ENCODE measurements around the gene CBX1. TPM values are rescaled to one million over a fixed set of nuclear protein-coding genes. Genes with fewer than 3 reads are reported as not detected.
"Not testable (repeated sequence)": the region's sequence is repeated elsewhere in the genome, so short reads cannot be mapped to it uniquely, and the experiment has no call there.

The CBX1 gene
- total and polyA plus RNA-seq, 4 donors: 3.4 to 11.6 (median 9.6) TPM

GRCh38 chr17:48036693-48037035, 64.6 kb downstream of the CBX1 start:
- TF ChIP-seq TAF1 (conservative IDR thresholded peaks at IDR 0.05) (no peak), NR2F2 (IDR thresholded peaks at IDR 0.05) (no peak), RAD21 (IDR thresholded peaks at IDR 0.05) (no peak), GABPA (IDR thresholded peaks at IDR 0.05 in 1 of 2, conservative IDR thresholded peaks at IDR 0.05 in 1 of 2) (no peak), HNF4G (IDR thresholded peaks at IDR 0.05) (no peak), ZBTB33 (IDR thresholded peaks at IDR 0.05) (no peak), FOXA2 (IDR thresholded peaks at IDR 0.05) (no peak), EGR1 (IDR thresholded peaks at IDR 0.05; ENCODE audit: low read depth in 2 of 2) (no peak), ATF3 (IDR thresholded peaks at IDR 0.05) (no peak), HNF4A (conservative IDR thresholded peaks at IDR 0.05) (no peak), FOXA1 (IDR thresholded peaks at IDR 0.05) (no peak)
- TF ChIP-seq, protein P1, sequence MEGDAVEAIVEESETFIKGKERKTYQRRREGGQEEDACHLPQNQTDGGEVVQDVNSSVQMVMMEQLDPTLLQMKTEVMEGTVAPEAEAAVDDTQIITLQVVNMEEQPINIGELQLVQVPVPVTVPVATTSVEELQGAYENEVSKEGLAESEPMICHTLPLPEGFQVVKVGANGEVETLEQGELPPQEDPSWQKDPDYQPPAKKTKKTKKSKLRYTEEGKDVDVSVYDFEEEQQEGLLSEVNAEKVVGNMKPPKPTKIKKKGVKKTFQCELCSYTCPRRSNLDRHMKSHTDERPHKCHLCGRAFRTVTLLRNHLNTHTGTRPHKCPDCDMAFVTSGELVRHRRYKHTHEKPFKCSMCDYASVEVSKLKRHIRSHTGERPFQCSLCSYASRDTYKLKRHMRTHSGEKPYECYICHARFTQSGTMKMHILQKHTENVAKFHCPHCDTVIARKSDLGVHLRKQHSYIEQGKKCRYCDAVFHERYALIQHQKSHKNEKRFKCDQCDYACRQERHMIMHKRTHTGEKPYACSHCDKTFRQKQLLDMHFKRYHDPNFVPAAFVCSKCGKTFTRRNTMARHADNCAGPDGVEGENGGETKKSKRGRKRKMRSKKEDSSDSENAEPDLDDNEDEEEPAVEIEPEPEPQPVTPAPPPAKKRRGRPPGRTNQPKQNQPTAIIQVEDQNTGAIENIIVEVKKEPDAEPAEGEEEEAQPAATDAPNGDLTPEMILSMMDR (IDR thresholded peaks at IDR 0.05; ENCODE audit: low read depth, low read length, missing input control): no peak
- Histone ChIP-seq H3K9me3 (ENCODE audit: control insufficient read depth in 4 of 4, low read length in 3 of 4) (no peaks in the 10 kb centered on the region), H3K27me3 (ENCODE audit: control insufficient read depth in 4 of 4, insufficient read depth in 4 of 4, low read length in 3 of 4) (no peaks in the 10 kb centered on the region), H3K4me1 (ENCODE audit: control insufficient read depth in 4 of 4, insufficient read depth in 4 of 4, low read length in 3 of 4) (peaks cover 0 to 12% (median 7%) of the 10 kb centered on the region in 4 donors), H3K36me3 (ENCODE audit: control insufficient read depth in 4 of 4, insufficient read depth in 3 of 4, low read depth in 1 of 4, low read length in 3 of 4) (no peaks in the 10 kb centered on the region), H3K27ac (ENCODE audit: low read depth in 1 of 2, low read length in 2 of 2) (no peak overlapping the region), H3K9ac (ENCODE audit: low read depth in 1 of 2, low read length in 2 of 2) (no peak overlapping the region), H3K4me3 (ENCODE audit: low read depth in 1 of 3, low read length in 3 of 3) (peak overlapping the region in 2 of 3 donors; percentile 60 to 67)
- 53% methylated on average over 6 of the region's 6 CpGs for WGBS
- no peak for DNase-seq (ENCODE audit: low spot score)

- 92% methylated on average over 12 of the region's 12 CpGs for WGBS
- H3K4me1 ChIP-seq (ENCODE audit: control insufficient read depth in 4 of 4, insufficient read depth in 4 of 4, low read length in 3 of 4): peaks cover 0 to 12% (median 7%) of the 10 kb centered on the region in 4 donors
- not testable (repeated sequence) for H3K9me3 ChIP-seq (ENCODE audit: control insufficient read depth in 4 of 4, low read length in 3 of 4); H3K9ac ChIP-seq (ENCODE audit: low read depth in 1 of 2, low read length in 2 of 2); H3K4me3 ChIP-seq (ENCODE audit: low read depth in 1 of 3, low read length in 3 of 3); DNase-seq (ENCODE audit: low spot score); H3K36me3 ChIP-seq (ENCODE audit: control insufficient read depth in 4 of 4, insufficient read depth in 3 of 4, low read depth in 1 of 4, low read length in 3 of 4); H3K27me3 ChIP-seq (ENCODE audit: control insufficient read depth in 4 of 4, insufficient read depth in 4 of 4, low read length in 3 of 4); H3K27ac ChIP-seq (ENCODE audit: low read depth in 1 of 2, low read length in 2 of 2)
These were observed 66.5 kb downstream of the CBX1 start for GRCh38 chr17:48034734-48035133.

- Histone ChIP-seq H3K36me3 (ENCODE audit: control insufficient read depth in 4 of 4, insufficient read depth in 3 of 4, low read depth in 1 of 4, low read length in 3 of 4) (no peaks in the 10 kb centered on the region), H3K4me1 (ENCODE audit: control insufficient read depth in 4 of 4, insufficient read depth in 4 of 4, low read length in 3 of 4) (peaks cover 0 to 6% (median 5%) of the 10 kb centered on the region in 4 donors), H3K27ac (ENCODE audit: low read depth in 1 of 2, low read length in 2 of 2) (no peak overlapping the region), H3K9me3 (ENCODE audit: control insufficient read depth in 4 of 4, low read length in 3 of 4) (no peaks in the 10 kb centered on the region), H3K9ac (ENCODE audit: low read depth in 1 of 2, low read length in 2 of 2) (no peak overlapping the region), H3K27me3 (ENCODE audit: control insufficient read depth in 4 of 4, insufficient read depth in 4 of 4, low read length in 3 of 4) (no peaks in the 10 kb centered on the region), H3K4me3 (ENCODE audit: low read depth in 1 of 3, low read length in 3 of 3) (no peak overlapping the region)
- 92% methylated on average over 6 of the region's 6 CpGs for WGBS
- TF ChIP-seq TAF1 (conservative IDR thresholded peaks at IDR 0.05): no peak
- DNase-seq (ENCODE audit: low spot score): no peak
These were observed 69.3 kb downstream of the CBX1 start for GRCh38 chr17:48031966-48032365.
